Central memory CD8-positive, alpha-beta T cell (primary cell): ENCODE results near the gene MACROD2.

Source experiments
- ATAC-seq: fragments of 150-1000 bp; cut with Tn5 transposase; replicated peaks from 2 replicates; pipeline ENCODE4 v1.10.0; 2022; ENCODE audit warnings: mild to moderate bottlenecking, moderate FRiP score, moderate number of reproducible peaks; ENCODE audit not compliant: poor library complexity, severe bottlenecking; ENCODE audit errors: extremely low read depth
- DNase-seq, 2 donors: peaks; one replicate each; pipeline ENCODE4 v3.0.0; 2021; ENCODE audit warnings: low spot score in 2 of 2
- H3K27ac Mint-ChIP-seq: one replicate; pipeline ENCODE4 v1.8.0; 2022; ENCODE audit warnings: low read depth, mild to moderate bottlenecking, moderate library complexity, mixed read lengths
- H3K27me3 Mint-ChIP-seq: one replicate; pipeline ENCODE4 v1.8.0; 2022; ENCODE audit warnings: mixed read lengths
- H3K36me3 Mint-ChIP-seq: one replicate; pipeline ENCODE4 v1.8.0; 2022; ENCODE audit warnings: mild to moderate bottlenecking, moderate library complexity, mixed read lengths; ENCODE audit not compliant: insufficient read depth
- H3K4me1 Mint-ChIP-seq: one replicate; pipeline ENCODE4 v1.8.0; 2022; ENCODE audit warnings: mixed read lengths
- H3K4me3 Mint-ChIP-seq: one replicate; pipeline ENCODE4 v1.8.0; 2022; ENCODE audit warnings: mild to moderate bottlenecking, moderate library complexity, mixed read lengths
- H3K9me3 Mint-ChIP-seq: one replicate; pipeline ENCODE4 v1.8.0; 2022; ENCODE audit warnings: mixed read lengths

MACROD2 gene

DNA sequence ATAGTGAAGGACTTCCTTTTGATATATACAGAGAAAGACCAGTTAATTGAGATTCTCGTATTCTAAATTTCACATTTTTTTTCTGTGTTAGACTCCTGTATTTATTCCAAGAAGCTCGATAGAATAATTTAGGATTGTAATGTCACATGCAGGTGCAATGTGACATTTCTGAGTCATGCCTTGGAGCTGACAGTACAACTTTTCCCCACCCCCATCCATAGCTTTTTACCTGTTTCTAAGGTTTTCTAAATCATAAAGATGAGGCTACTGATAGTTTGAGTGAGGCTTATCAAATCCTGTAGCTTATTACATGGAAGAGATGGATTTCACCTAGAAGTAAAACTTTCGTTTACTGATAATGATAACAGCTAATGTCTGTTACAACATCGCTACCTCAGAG, 304.5 kb downstream of the MACROD2 start:
- no peak overlapping the region for H3K27ac Mint-ChIP-seq
- ATAC-seq: no peak
- H3K36me3 Mint-ChIP-seq: no peaks in the 10 kb centered on the region
- H3K27me3 Mint-ChIP-seq: no peaks in the 10 kb centered on the region
- no peak for DNase-seq
- H3K4me1 Mint-ChIP-seq: no peaks in the 10 kb centered on the region
- peaks cover 25% of the 10 kb centered on the region for H3K9me3 Mint-ChIP-seq
- no peak overlapping the region for H3K4me3 Mint-ChIP-seq

DNA sequence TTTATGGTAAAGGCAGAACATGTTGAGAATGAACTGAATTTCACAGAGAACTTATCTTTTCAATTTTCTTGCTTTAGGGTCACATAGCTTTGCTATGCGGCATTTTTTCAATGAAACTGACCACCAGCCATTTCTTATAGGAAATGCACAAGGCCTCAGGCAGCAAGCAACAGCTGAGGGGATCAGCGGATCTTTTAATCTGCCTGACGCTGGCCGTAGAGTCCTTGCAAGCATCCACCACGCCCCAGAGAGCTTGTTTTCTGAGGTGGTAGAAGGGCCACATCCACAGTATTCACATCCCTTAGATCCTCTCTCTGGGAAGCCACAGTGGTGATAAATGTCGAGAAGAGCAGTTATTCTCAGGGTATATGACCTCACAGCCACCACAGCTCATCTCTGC, 307.8 kb downstream of the MACROD2 start:
- ATAC-seq: no peak
- no peak for DNase-seq
- Mint-ChIP-seq H3K4me1 (no peaks in the 10 kb centered on the region), H3K36me3 (no peaks in the 10 kb centered on the region), H3K9me3 (peaks cover 34% of the 10 kb centered on the region), H3K27ac (no peak overlapping the region), H3K4me3 (no peak overlapping the region), H3K27me3 (no peaks in the 10 kb centered on the region)

DNA sequence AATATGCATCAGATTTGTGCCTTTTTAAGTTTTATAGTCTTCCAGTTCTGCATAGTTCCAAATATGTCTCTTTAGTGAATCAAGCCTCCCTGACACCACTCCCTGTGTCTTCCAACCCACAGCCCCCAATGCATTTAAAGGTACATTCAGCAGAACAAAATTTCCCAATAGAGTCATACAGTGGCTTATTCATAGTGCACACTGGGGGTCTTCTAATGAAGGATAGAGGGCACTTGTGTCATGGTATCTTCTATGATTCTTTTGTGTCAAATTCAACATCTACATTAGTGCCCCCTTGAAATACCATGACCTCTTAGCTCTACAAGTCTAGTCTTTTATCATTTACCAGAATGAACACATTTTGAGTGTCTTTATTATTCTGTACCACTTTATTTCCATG, 308.3 kb downstream of the MACROD2 start:
- ATAC-seq (no peak), DNase-seq (no peak)
- H3K27me3 Mint-ChIP-seq: no peaks in the 10 kb centered on the region
- H3K27ac Mint-ChIP-seq: no peak overlapping the region
- H3K36me3 Mint-ChIP-seq: no peaks in the 10 kb centered on the region
- H3K9me3 Mint-ChIP-seq: peaks cover 33% of the 10 kb centered on the region
- H3K4me3 Mint-ChIP-seq: no peak overlapping the region
- no peaks in the 10 kb centered on the region for H3K4me1 Mint-ChIP-seq

DNA sequence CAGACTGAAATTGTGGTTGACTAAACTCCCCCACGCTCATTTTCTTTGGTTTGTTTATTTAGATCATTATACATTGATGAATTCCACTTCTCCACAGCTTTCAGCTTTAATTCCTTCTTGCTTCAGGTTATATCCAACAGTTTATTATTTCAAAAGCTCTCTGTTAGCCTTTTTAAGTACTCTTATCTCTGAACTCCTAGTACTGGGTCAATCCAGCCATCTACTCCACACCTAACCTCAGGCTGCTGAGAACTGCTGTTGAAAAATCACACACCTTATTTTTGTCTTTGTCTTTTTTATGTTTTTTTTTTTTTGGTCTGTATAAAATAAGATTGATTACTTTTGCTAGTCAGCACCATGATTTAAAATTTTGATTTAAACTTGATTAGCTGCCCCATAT, 309.2 kb downstream of the MACROD2 start:
- ATAC-seq (no peak), DNase-seq (no peak)
- Mint-ChIP-seq H3K4me3 (no peak overlapping the region), H3K27me3 (no peaks in the 10 kb centered on the region), H3K4me1 (no peaks in the 10 kb centered on the region), H3K9me3 (peaks cover 31% of the 10 kb centered on the region), H3K36me3 (no peaks in the 10 kb centered on the region), H3K27ac (no peak overlapping the region)

DNA sequence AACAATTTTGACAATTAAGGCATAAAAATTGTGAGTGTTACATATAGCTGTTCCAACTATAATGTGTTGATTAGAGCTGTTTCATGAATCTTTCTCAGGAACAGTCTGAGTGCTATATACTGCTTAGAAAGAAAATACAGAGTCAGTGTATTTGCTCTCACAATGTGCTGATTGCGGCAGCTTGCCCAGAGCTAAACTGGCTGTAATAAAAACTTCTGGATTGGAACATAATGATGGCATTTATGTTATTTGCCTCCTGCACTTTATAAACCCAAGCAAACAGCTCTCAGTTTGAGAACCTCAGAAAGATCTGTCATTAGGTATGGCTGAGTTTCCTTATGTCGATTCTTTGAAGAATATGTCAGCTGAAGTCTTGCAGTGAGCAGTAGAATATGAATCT, 312.6 kb downstream of the MACROD2 start:
- no peak for DNase-seq
- no peaks in the 10 kb centered on the region for H3K36me3 Mint-ChIP-seq
- no peak overlapping the region for H3K27ac Mint-ChIP-seq
- H3K27me3 Mint-ChIP-seq: no peaks in the 10 kb centered on the region
- no peak overlapping the region for H3K4me3 Mint-ChIP-seq
- H3K9me3 Mint-ChIP-seq: peaks cover 31% of the 10 kb centered on the region
- H3K4me1 Mint-ChIP-seq: no peaks in the 10 kb centered on the region
- ATAC-seq: no peak

DNA sequence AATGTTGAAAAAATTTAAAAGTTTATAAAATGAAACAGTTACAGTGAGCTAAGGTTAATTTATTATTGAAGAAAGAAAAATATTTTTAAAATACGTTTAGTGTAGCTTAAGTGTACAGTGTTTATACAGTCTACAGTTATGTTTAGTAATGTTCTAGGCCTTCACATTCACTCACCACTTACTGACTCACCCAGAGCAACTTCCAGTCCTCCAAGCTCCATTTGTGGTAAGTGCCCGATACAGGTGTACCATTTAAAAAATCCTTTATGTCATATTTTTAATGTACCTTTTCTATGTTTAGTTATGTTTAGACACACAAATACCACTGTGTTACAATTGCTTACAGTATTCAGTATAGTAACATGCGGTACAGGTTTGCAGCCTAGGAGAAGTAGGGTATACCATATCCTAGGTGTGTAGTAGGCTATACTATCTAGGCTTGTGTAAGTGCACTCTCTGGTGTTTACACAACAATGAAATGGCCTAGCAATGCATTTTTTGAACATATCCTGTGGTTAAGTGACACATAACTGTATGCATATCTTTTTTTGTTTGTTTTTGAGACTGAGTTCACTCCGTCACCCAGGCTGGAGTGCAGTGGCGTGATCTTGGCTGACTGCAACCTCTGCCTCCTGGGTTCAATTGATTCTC, 315.8 kb downstream of the MACROD2 start:
- DNase-seq (no peak), ATAC-seq (no peak)
- H3K36me3 Mint-ChIP-seq: no peaks in the 10 kb centered on the region
- H3K9me3 Mint-ChIP-seq: peaks cover 6% of the 10 kb centered on the region
- no peak overlapping the region for H3K27ac Mint-ChIP-seq
- H3K27me3 Mint-ChIP-seq: no peaks in the 10 kb centered on the region
- no peak overlapping the region for H3K4me3 Mint-ChIP-seq
- no peaks in the 10 kb centered on the region for H3K4me1 Mint-ChIP-seq

DNA sequence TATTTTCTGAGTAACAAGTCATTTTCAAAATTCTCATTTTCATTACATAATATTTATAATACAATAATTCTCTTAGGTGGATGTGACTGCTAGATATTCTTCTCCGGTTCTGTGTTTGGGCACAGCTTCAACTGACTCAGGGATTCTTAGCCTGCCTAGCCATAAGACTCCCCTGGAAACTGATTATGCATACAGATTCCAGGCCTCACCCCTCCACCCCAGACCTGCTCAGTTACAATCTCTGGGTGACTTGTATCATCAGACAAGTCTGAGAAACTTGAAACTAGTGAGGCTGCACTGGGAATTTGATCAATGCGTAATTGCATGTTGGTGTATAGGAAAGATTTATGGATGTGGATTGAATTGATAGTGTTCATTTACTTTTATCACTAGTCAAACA, 316.7 kb downstream of the MACROD2 start:
- Mint-ChIP-seq H3K9me3 (peaks cover 8% of the 10 kb centered on the region), H3K27ac (no peak overlapping the region), H3K36me3 (no peaks in the 10 kb centered on the region), H3K4me3 (no peak overlapping the region), H3K27me3 (no peaks in the 10 kb centered on the region), H3K4me1 (no peaks in the 10 kb centered on the region)
- ATAC-seq (no peak), DNase-seq (no peak)

DNA sequence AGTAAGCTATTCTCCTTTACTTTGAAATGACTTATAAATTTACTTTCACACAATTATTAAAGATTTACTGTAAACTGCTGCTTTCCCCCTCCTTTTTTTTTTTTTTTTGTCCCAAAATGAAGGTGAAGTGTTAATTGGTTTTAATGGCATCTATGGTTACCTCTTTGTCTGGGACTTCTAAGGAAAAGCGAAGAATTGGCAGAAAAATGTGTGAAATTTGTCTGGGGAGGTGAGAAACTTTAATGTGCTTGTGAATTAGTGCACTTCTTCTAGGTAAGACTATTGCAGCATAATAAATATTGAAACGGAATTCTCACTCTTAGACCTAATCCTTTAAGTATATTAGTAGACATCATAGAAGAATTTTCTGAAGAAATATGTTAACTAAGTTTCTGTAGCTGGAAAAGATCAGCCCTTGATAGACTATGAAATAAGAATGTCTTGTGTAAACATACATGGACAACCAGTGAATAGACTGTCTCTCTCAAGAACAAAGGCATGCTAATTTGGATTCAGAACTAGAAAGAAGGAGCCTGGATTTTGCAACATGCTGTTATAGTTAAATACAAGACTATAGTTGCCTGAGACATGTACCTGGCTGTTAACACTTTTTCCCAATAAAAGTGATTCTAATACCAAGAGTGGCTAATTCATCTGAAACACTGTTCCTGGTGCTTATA, 318.2 kb downstream of the MACROD2 start:
- ATAC-seq (no peak), DNase-seq (no peak)
- Mint-ChIP-seq H3K27me3 (no peaks in the 10 kb centered on the region), H3K4me3 (no peak overlapping the region), H3K4me1 (no peaks in the 10 kb centered on the region), H3K9me3 (peaks cover 8% of the 10 kb centered on the region), H3K36me3 (no peaks in the 10 kb centered on the region), H3K27ac (no peak overlapping the region)

DNA sequence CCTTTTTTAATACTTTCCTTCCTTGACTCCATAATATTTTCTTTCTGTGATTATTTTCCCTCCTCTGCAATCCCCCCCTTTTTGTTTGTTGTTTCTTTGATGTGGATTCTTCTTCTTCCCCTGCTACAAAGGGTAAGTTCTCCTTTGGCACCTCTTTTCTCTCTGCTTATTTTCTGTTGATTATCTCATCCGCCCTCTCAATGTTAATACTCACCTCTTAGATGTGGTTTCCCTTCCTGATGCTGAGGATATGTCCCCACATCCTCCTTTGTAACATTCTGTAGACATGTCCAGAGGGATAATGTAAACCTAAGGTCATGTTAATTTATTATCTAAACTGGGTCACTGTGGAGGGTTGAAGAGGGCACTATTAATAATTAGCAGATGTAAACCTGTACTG, 324.4 kb downstream of the MACROD2 start:
- H3K27ac Mint-ChIP-seq: no peak overlapping the region
- no peak overlapping the region for H3K4me3 Mint-ChIP-seq
- peaks cover 19% of the 10 kb centered on the region for H3K9me3 Mint-ChIP-seq
- no peaks in the 10 kb centered on the region for H3K27me3 Mint-ChIP-seq
- H3K4me1 Mint-ChIP-seq: no peaks in the 10 kb centered on the region
- no peaks in the 10 kb centered on the region for H3K36me3 Mint-ChIP-seq
- DNase-seq (no peak), ATAC-seq (no peak)

DNA sequence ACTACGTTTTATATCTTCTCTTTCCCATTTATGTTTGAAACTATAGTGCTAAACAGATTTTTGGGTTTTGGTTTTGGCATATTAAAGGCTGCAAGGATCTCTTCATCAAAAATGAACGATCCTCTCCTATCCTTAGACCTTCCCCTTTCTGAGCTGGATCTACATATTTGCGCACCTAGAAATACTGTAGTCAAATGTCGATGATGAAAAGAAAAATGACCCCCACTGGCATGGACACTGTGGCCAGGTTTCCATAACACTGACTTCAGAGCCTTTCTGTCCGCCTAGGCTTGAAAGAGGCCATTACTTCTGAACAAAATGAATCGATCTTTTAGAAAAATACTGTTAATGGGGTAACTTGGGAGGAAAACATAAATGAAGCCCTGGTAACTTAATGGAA, 336.3 kb downstream of the MACROD2 start:
- no peak for DNase-seq
- no peak for ATAC-seq
- Mint-ChIP-seq H3K4me1 (no peaks in the 10 kb centered on the region), H3K27ac (no peak overlapping the region), H3K36me3 (no peaks in the 10 kb centered on the region), H3K4me3 (no peak overlapping the region), H3K27me3 (no peaks in the 10 kb centered on the region), H3K9me3 (peaks cover 5% of the 10 kb centered on the region)

DNA sequence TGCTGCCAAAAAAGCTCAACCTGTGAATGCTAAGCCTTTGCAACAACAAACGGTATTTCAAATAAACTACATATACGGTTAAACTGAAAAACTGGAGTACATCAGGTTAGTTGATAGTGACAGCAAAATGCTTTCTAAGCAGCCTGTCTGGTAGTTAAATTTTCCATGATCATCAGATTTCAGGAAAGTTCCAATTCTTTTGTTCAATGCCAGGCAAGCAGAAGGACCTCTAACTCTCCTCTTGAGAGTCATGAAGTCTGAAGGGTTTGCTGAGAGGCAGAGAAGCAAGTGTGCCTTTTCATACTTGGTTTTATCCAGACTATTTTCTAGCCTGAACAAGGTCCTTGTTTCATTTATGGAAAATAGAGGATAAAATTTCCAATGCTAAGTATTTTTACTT, 337.6 kb downstream of the MACROD2 start:
- Mint-ChIP-seq H3K36me3 (no peaks in the 10 kb centered on the region), H3K4me1 (no peaks in the 10 kb centered on the region), H3K4me3 (no peak overlapping the region), H3K27ac (no peak overlapping the region), H3K9me3 (peaks cover 5% of the 10 kb centered on the region), H3K27me3 (no peaks in the 10 kb centered on the region)
- no peak for DNase-seq
- no peak for ATAC-seq

DNA sequence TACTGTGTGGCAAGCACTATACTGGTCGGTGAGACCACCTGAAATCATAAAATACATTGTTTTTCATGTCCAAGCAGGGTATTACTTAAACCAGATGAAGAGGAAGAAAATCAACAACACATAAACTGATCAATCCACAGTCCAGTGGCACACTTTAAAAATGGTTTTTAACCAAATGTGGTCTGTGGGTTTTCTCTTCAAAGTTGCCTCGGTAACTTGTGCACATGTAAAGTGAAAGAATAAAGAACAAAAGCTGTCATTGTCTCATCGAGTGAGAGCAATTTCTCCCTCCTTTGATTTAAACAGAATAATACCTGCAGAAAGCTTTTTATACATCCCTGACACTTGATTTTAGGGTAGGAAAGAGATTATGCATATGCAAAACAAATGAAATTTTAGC, 338.4 kb downstream of the MACROD2 start:
- H3K9me3 Mint-ChIP-seq: peaks cover 2% of the 10 kb centered on the region
- ATAC-seq (no peak), DNase-seq (no peak)
- H3K27me3 Mint-ChIP-seq: no peaks in the 10 kb centered on the region
- no peaks in the 10 kb centered on the region for H3K4me1 Mint-ChIP-seq
- no peaks in the 10 kb centered on the region for H3K36me3 Mint-ChIP-seq
- no peak overlapping the region for H3K27ac Mint-ChIP-seq
- no peak overlapping the region for H3K4me3 Mint-ChIP-seq

DNA sequence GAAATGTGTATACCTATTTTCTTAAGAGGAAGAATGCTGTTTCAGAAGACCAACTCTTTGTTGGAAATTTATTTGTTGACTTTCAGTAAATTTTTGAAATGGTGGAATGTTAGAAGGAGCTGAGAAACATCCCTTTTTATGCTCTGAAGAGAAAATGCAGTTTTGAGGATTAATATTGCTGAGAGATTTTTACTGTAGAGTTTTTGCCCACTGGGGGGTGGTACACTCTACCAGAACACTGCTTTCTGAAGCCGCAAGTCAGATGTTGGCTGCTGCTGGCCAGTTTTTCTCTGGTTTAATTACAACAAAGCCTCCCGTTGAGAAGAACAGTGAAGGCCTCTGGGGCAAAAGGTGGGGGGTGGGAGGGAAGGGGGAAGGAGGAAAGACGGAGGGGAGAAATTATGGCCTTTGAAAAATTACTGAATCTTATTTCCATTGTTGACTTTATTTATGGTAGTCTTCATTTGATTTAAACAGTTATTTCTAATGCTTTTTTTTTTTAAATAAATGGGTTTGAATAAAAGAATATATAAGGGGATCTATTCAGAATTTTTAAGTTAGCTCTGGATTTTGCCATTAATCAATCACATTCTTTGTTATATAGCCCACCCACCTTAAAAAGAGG, 339.1 kb downstream of the MACROD2 start:
- H3K4me1 Mint-ChIP-seq: no peaks in the 10 kb centered on the region
- no peaks in the 10 kb centered on the region for H3K27me3 Mint-ChIP-seq
- DNase-seq (no peak), ATAC-seq (no peak)
- H3K36me3 Mint-ChIP-seq: no peaks in the 10 kb centered on the region
- no peak overlapping the region for H3K4me3 Mint-ChIP-seq
- H3K9me3 Mint-ChIP-seq: no peaks in the 10 kb centered on the region
- H3K27ac Mint-ChIP-seq: no peak overlapping the region
